HG02973 (cell line): ENCODE results near the gene SCAMP4.

Experiments
- ATAC-seq: cut with Tn5 transposase; IDR thresholded peaks from one replicate; pipeline ENCODE4 v1.9.1; 2021; ENCODE audit warnings: moderate library complexity; ENCODE audit not compliant: unreplicated experiment

Gene SCAMP4, protein sequence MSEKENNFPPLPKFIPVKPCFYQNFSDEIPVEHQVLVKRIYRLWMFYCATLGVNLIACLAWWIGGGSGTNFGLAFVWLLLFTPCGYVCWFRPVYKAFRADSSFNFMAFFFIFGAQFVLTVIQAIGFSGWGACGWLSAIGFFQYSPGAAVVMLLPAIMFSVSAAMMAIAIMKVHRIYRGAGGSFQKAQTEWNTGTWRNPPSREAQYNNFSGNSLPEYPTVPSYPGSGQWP

DNA sequence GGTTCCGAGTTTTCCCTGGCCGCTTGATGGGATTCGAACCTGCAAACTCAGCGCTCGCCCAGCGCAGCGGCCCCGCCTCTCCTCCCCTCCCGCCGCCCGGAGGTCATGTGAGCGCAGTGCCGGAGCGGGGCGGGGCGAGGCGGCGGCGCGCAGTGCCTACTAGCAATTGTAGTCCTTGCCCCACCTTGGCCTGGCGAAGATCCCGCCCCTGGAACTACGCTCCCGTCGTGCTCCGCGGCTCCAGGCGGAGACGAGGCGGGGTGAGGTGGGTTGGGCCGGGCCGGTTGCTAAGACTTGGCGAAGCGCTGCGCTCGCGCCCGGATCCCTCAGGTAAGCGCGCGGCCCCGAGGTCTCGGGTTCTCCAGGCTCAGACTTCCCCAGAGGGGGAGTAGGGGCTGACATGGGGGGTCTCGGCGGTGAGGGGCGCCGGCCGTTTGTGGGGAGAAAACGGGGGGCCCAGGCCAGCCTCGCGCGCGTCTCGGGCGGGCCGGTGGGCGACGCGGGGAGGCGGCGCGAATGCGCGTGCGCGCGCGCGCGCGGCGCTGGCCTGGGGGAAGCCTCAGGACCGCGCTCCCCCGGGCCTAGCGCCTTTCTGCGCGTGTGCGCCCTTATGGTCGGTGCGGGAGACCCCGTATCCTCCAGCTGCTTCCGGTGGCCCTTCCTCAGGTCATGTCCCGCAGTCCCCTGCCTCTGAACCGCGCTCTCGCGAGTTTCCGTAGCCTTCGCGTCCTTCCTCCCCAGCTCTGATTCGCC is at the start of gene SCAMP4, which contains the start of gene ADAT3:
Gene SCAMP4, plus strand, starts transcription at position 290 of the 753 bp plus-strand sequence. CDS start 9,621 bp downstream, outside the sequence.
Gene ADAT3, plus strand, starts transcription at position 290 of the 753 bp plus-strand sequence. CDS start 6,649 bp downstream, outside the sequence.
- peak; percentile 71 for ATAC-seq

DNA sequence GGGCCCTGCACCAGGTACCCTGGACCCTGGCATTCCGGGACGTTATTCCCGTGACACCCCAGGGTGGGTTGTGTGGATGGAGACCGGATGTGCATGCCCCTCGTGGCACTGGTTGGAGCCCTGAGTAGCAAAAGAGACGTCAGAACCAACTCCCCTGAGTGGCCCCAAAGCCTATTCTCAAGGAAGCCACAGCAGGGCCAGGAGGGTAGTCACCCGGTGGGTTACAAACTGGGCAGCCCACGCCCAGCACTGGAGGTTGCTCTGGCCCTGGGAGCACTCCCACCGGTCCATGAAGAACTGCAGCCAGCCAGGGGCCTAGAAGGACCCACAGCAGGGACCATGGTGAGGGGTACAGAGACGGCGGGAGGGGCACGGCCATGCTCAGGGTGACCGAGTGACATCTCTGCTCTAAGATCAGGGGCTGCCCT is 49.4 kb upstream of the SCAMP4 start:
- ATAC-seq, result no peak

DNA sequence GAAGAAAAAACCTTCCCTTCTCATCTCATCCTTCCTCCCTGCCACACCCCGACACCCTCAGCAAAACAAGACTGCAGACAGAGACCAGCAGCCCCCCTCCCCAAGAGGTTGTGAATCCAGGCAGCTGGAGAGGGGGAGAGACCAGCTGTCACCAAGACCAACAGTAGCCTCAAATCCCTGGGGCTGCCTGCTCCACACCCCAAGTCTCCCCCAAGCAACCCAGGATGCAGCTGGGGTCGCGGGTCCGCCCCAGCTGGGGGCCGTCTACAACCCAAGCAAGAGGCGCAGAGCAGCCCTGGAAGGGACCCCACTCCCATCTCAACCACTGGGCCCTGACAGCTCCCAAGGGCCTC is 48.9 kb upstream of the SCAMP4 start:
- ATAC-seq, result no peak

DNA sequence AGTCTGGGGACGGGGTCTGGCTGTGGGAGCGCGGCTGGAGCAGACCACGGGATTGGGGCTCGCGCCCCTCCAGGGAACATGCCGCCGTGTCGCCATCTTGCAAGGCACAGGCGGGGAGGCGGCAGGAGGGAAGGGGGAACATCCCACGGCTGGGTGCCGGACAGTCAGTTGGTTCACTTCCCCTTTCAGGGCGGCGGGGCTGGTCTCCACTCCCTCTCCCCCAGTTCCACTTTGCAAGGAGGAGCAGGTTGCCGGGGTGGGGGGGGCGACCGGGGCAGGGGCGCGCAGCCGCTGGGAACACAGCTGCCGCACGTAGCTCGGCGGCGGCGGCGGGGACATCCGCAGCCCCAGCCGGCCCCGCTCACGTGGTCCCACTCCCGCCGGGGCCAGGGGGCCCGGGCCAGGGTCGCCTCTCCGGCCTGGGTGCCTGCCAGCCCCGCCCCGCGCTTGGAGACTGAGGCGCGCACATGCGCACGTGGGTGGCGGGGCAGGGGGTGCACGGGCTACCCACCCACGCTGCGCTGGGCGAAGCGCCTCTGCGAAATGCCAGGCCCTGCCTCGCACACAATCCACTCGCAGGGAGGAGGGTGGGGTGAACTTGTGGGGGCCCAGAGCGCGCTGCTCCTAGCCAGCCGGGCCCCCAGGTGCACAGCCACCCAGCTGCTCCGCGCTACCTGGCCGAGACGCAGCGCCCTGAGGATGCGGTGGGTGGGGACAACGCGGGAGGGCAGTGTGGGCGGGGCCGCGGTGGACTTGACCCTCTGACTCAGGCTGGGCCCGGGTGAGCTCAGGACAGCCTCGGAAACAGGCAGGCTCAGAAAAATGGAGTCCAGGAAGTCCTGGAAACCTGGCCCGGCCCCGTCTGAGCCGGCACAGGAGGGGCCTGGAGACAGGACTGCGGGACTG is 48.2 kb upstream of the SCAMP4 start:
- ATAC-seq, result no peak

DNA sequence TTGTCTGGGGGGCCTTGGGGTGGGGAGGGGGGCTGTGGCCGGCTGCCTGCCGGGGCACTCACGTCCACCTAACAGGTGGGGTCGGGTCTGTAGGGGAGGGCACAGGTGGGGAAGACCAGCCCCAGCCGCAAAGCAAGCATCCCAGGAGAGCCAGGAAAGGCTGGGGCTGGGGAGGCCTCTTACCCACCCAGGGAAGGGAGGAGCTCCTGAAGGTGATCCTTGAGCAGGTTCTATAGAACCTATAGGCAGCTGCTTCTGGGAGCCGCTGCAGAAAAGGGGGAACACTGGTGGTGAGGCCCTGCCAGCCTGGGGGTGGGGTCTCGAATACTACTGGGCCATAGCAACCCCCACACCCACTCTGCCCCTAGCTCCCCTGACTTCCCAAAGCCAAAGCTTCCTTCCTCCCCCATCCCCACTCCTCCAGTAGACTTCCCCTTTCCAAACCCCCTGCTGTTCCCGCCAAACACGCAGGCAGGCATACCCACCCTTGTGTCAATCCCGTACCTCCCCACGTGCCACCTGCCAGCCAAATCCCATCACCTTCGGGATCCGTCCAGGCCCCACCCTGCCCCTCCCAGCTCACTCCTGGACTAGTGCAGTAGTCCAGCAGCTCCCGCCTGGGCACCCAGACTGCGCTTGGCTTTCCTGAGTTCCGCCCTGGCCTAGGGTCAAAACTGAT is 47.4 kb upstream of the SCAMP4 start:
- ATAC-seq, result no peak

DNA sequence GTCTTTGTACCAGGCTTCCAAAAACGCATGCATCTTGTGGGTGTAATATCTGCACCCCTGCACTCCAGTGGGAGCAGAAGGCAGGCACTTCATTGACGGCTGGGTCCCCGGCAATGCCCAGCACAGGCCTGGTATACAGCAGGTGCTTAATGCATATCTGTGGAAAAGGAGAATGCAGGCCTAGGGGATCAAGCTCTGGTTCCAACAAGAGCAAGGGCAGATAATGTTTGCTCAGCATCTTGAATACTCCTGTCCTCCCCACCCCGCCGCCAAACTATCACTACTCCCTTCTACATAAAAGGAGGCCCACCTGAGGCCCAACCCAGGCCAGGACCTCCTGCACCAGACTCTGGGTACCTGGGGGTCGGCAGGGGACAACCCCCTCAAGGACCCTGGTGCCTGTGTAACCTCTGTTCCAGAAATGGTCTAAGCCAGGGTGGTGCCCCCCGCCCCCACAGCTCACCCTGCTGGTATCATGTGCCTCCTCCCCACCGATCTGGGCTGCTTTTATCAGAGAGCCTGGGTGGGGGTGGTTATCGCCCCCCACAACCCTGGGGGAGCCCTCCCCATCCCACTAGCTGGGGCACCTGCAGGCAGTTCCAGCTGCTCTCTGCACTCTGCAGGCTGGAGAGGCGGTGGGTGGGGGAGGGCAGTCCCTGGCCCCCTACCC is 46.7 kb upstream of the SCAMP4 start:
- no peak for ATAC-seq

DNA sequence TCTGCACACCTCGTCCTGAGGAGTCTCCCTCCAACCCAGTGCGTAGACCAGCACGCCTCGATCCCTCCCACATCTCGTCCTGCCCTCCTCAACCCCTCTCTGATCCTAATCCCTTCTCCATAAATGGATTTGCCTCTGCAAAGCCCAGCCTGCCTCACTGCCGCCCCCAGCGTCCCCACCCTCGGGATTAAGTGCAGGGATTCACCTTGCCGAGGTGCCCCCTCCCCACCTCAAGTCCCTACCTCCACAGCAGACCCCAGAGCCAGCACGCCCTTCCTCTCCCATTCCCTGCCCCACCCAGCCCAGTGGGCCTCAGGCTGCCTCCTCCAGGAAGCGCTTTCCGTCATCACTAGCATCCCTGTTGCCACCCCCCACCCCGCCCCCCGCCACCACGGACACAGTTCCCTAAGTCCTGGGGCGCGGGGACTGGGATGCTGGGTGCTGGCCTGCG is 45.8 kb upstream of the SCAMP4 start:
- ATAC-seq, result no peak

DNA sequence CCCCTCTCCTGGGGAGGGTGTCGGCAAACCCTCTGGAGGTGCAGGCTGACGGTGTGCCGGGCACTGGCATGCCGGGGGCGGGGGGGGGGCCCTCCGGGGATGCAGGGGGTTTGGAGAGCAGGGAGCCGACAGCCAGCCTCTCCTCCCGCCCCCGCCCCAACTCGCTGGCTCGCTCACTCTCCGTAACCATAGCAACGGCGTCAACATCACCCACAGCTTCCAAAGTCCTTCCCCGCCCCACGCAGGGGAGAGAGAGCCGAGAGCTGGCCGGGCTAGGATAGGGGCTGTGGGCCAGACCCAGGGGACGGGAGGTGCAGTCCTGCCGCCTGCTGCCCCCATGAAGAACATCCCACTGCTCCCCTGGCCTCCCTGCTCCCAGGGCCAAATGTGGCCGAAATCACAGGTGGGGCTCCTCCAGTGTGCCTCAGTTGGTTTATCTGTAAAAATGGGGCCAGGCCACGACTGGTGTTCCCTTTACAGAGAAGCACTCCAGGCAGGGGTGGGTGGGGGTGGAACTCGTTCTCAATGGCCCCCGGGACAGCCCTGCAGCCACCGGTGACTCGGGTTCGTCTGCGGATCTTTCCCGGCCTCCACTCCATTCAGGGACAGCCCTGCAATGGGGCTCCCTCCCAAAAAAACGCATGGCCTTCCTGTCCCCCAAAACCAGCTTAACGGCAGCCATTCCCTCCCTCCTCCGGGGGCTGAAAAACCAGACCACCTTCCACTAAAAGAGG is 45.0 kb upstream of the SCAMP4 start:
- ATAC-seq, result no peak

DNA sequence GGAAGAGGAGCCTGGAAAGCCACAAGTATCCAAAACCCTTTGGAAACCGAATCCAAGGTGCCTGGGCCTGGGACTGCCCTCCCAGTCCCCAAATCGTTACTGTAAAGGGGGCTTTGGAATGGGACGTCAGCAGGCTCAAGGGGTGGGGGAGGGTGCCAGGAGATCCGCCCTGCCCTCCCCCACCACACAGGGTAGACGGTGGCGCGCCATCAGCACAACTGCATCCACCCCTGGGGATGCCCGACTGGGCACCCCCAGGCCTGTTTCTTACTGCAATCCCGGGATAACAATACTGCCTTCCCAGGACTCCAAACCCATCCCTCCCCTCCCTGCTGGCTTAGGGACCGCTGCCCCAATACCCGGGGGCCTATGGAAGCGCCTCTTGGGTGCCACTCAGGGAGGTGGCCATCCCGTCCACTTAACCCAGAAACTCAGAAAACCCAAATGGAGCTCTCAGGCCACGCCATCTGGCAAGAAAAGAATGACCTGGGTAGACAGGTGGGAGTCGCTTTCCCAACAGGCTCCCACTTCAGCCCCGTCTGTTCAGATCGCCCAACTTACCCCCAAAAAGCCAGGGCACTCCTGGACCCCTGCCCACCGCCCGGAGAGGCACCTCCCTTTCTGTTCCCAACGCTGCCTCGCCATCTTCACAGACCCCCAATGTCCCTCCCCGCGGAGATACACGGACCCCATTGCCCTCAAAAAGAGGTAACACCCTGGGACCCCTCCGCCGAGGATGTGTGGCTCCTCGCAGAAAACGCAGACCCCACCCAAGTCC is 44.2 kb upstream of the SCAMP4 start:
- ATAC-seq, result no peak

DNA sequence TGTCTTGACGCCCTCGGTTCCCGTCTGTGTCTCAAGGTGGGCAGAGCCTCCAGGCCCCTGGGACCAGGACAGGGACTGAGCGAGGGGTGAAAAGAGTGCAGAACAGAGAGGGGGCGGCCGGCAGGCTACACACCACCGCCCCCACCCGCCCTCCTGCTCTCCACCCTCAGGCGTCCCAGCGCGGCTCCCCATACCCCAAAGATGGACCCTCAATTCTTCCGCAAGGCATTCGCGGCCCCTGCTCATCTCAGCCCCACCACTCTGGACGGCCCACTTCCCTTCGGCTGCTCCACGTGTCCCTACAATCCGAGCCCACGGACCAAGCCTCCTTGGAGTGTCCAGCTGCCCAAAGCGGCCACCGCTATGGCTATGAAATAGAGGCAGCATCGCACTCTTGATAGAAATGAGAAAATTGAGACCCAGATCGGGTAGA is 43.6 kb upstream of the SCAMP4 start:
- no peak for ATAC-seq

DNA sequence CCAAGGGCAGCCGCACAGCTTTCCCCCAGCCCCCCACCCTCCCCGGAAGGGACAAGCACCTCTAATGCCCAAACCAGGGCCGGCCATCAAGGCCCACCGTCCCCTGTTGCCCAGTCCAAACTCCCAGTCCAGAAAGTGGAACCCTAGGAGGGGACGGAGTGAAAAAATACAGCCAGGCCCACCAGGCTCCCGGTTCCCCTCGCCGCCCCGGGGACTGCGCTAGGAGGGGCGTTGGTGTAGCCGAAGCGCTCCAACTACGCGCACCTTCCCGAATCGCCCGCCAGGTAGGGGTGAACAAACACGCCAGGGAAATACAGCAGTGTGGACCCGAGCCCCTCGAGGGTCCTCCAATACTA is 43.2 kb upstream of the SCAMP4 start:
- ATAC-seq, result no peak

DNA sequence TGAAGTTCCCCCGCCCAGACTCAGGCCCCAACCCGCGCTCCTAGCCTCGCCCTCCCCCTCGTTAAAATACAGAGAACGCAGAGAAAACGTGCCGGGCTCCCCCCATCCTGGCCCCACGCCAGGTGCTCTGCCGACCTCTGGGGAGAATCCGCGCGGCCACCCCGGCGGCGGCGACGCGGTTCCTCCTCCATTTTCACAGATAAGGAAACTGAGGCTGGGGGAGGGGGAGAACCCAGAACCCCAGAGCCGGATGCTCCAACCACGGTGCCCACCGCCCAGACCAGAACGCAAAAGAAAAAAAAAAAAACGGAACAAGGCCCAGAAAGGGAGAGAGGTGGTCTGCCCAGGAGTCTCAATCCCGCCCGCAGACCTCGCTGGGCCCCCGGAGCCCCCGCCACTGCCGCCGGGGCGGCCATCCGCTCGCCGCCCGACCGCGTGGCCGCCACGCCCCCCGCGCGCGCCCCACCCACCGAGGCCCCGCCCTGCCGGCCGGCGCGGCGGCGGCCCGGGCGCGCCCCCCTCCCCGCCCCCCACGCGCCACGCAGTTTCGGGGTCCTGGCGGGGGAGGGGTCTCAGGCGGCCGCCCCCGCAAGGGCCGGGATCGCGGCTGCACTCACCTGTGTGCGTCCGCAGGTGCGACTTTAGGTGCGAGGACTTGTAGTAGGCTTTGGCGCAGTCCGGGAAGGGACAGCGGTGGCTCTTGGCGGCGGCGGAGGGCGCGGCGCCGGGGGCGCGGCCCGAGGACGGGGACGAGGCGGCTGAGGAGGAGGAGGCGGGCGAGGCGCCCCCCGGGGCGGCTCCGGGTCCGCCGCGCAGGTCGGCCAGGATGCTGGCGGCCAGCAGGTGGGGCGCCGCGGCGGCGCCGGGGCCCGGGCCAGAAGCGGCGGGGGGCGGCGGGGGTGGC is 42.5 kb upstream of the SCAMP4 start:
- peak; percentile 1 for ATAC-seq

DNA sequence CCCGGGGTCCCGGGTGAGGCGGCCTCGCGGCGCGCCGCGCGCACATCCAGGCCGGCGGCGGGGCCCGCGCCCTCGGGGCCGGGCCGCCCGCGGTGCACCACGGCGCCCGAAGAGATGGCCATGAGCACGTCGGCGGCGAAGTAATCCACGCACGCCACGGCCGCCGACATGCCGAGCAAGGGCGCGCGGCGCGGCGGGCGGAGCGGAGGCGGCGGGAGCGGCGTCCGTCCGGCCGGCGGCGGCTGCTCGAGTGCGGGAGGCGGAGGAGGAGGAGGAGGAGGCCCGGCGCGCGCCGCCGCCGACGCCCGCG is 41.9 kb upstream of the SCAMP4 start, which contains the start of gene KLF16:
Gene KLF16, minus strand, starts transcription at position 252 of the 310 bp plus-strand sequence. Its CDS starts 82 bp downstream, at position 170.
- ATAC-seq, result no peak

DNA sequence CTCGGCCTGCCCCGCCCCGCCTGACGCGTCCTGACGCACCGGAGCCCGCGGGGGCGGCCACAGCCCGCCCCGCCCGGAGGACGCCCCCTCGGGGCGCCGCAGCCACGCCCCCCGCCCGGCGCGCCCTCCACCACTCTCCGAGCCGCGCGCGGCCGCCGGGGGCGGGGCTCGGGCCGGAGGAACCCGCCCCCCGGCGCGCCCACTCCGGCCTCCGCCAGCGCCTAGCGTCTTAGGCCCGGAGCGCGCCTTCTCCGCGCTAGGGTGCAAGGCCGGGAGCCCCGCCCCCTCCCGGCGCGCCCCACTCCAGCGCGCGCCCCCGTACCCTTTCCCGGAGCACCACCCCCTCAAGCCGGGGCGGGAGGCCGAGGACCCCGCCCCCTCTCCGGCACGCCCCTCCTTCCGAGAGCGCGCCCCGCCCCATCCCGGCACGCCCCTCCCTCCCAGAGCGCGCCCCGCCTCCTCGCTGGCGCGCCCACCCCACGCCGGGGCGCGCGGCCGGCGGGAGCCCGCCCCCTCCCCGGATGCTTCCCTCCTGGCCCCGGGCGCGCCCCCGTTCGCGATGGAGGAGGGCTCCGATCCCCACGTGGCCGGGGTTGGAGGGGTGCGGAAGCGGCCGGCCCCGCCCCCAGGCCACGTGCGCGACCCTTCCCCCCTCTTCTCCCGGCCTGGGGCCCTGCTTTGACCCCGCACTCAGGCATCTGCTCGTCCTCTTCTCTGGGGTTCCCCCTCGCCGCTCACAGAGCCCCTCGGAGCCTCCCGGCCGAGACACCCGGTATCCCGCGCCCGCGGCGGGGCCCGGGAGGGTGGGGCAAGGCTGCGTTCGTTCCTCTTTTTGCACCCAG is 41.3 kb upstream of the SCAMP4 start:
- ATAC-seq, result peak; percentile 39

DNA sequence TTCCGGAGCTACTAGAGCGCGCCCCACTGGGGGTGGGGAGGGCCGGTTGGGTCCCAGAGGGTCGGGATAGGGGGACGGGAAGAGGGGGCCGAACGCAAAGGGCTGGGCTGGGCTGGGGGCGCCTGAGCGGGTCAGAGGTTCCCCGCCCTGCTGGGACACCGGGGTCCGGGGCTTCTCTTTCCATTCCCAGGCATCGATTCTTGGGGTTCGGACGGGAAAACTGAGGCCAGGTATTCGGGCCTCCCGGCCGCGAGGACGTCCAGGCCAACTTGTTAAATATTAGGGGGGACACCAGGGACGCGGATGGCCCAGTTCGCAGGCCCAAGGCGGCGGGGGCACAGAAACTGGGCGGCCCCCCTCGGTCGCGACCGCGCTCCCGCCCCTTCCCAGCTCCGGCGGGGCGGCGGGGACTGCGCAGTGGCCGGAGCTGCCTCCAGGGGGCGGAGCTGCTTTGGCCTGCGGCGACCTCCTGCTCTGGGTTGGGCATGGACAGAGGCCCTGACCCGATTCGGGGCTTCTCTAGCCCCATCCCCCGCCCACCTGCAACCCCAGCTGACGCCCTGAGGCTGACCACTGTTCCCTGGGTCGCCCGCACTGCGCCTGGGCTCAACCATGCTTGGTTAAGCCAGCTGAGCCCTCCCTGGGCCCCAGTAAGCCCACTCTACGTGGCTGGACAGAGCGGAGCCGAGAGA is 40.6 kb upstream of the SCAMP4 start:
- peak; percentile 37 for ATAC-seq
